GM12874 (cell line): ENCODE results near the gene F2R.

Experiments
- TF ChIP-seq, protein P1 (sequence below): IDR thresholded peaks from 2 replicates; pipeline ENCODE4 v1.5.1; 2011; ENCODE audit warnings: low read depth, mild to moderate bottlenecking, control low read depth, low read length, moderate library complexity; ENCODE audit not compliant: insufficient read depth

F2R gene

DNA sequence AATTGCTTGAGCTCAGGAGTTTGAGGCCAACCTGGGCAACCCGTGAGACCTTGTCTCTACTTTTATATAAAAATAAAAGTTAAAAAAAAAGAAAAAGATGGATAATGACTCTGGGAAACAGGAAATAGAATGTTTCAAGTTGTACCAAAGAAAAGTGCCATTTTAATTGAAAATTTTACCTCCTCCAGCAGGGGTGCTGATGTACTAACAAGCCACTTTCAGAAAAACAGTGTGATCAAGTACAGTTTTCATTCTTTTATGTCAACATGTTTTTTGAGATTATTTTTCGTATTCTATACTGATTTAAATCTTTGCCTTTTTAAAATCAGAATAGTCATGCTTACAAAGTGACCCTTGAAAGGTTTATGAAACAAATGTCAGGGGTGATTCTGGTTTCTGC, 30.8 kb downstream of the F2R start:
- TF ChIP-seq, protein P1, sequence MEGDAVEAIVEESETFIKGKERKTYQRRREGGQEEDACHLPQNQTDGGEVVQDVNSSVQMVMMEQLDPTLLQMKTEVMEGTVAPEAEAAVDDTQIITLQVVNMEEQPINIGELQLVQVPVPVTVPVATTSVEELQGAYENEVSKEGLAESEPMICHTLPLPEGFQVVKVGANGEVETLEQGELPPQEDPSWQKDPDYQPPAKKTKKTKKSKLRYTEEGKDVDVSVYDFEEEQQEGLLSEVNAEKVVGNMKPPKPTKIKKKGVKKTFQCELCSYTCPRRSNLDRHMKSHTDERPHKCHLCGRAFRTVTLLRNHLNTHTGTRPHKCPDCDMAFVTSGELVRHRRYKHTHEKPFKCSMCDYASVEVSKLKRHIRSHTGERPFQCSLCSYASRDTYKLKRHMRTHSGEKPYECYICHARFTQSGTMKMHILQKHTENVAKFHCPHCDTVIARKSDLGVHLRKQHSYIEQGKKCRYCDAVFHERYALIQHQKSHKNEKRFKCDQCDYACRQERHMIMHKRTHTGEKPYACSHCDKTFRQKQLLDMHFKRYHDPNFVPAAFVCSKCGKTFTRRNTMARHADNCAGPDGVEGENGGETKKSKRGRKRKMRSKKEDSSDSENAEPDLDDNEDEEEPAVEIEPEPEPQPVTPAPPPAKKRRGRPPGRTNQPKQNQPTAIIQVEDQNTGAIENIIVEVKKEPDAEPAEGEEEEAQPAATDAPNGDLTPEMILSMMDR: no peak

DNA sequence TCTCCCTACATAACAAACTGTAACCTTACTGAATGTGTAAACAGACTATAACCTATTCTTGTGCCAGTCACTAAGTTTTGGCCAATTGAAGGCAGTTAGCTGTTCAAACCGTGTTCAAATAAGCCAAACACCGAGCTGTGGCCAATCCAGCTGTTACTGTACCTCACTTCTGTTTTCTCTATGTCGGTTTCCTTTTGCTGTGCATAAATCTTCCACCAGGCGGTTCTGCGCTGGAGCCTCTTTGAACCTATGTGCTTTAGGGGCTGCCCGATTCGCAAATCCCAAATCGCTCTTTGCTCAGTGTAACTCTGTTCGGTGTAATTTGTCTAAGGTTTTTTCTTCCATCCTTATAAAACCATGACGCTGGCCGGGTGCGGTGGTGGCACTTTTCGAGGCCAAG, 31.8 kb downstream of the F2R start:
- TF ChIP-seq, protein P1: no peak

DNA sequence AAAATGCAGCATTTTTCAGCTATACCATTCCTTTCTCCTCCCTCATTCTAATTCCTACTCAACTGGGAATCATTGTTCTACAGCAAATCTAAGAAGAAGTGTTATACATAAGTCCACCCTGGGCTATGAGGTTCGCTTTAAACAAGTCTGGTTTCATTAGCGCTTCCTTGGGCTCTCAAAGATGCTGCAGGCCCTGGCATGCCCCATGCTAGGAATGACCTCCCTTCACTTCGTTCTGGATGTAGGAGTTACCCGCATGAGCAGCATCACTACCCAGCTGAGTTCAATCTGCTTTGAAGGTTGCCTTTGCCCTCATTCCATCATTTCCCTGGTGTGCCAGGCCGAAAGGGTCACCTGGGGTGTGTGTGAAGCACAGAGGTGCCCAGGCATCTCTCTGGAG, 35.4 kb downstream of the F2R start:
- TF ChIP-seq, protein P1: no peak

DNA sequence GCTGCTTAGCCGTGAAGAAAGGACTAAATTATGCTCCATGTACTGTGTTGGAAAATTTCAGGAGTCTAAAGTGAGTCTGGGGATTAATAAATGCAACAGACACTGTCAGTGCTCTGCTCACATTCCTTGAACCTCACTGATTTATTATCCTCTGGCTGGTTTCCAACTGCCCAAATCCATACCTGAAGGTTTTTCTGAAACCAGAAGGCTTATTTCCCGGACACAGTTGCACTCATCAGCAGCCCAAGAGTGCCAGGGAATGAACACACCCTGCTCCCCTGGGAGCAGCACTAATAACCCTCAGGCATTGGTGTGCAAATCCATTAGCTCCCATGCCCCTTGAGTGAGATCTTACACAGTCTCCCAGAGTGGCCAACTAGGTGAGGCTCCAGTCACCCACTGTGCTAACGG, 38.7 kb downstream of the F2R start:
- TF ChIP-seq, protein P1: no peak

GRCh38 chr5:76755779-76756637, 40.1 kb downstream of the F2R start:
- TF ChIP-seq, protein P1: no peak

GRCh38 chr5:76757049-76757448, 41.1 kb downstream of the F2R start:
- TF ChIP-seq, protein P1: no peak

DNA sequence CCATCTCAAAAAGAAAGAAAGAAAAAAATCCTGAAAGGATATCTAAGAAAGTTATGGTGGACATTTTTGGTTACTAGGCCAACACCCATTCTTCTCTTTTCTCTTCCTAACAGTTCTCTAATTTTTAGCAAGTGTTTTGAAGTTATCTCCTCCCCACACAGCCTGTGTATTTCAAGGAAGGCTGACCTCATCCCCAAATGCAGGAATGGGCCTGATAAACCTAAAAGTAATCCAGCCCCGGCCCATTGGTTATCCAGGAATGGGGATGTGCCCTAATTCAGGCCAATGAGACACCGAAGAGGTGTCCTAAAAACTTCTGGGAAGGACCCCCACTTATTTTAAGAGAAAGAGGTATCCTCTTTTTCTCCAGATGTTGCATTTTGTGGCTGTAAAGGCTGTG, 46.6 kb downstream of the F2R start:
- TF ChIP-seq, protein P1: no peak
